GM18520 (cell line): ENCODE data around the gene SYT7.

Experiments used
- ATAC-seq: cut with Tn5 transposase; IDR thresholded peaks from one replicate; pipeline ENCODE4 v1.9.1; 2021; ENCODE audit not compliant: unreplicated experiment

SYT7 gene

DNA sequence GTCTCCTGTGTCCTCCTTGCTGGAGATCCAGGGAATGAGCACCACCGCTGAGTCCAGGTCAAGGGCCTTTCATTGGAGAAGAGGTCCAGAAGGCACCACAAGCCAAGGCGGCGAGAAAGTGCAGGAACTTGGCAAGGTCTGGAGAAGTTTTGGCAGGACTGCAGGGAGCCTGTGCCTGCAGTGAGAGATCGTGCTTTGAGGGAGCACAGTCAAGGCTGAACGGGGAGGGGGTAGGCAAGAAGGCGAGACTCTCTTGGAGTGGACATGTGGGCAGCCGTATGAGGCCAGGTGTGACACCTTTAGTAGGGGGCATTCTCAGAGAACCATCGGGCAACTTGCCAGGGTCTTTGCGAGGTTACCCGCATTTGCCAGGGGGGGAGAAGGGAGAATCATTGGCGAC is 41.9 kb downstream of the SYT7 start:
- ATAC-seq: no peak

GRCh38 chr11:61538636-61538961 is 42.3 kb downstream of the SYT7 start:
- no peak for ATAC-seq

- ATAC-seq: no peak
Observed at GRCh38 chr11:61537326-61537725, 43.5 kb downstream of the SYT7 start.

DNA sequence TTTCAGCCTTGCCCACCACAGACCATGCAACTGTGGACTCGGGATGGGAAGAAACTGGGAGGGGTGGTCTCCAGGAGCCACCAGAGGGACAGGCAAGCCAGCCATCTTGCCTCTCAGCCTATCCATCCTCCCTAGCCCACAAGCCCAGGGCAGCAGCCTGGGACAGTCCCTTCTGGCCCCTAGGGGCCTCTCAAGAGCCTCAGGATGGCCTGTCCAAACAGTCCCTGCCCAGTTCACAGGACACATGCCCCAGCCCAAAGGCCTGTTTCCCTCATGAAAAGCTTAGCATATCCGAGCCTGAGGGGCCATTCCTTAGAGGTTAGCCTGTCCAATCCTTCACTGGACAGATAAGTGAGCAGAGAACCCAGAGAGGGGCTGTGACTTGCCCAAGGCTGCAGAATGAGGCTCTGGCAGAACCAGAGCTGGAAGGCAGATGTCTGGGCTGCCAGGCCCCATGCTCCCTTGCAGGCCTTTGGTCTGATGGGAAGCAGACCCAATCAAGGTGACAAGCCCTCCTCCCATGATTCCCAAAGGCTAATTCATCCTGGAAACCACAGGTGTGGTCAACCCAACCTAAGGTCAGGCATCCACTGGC is 44.1 kb downstream of the SYT7 start:
- no peak for ATAC-seq

DNA sequence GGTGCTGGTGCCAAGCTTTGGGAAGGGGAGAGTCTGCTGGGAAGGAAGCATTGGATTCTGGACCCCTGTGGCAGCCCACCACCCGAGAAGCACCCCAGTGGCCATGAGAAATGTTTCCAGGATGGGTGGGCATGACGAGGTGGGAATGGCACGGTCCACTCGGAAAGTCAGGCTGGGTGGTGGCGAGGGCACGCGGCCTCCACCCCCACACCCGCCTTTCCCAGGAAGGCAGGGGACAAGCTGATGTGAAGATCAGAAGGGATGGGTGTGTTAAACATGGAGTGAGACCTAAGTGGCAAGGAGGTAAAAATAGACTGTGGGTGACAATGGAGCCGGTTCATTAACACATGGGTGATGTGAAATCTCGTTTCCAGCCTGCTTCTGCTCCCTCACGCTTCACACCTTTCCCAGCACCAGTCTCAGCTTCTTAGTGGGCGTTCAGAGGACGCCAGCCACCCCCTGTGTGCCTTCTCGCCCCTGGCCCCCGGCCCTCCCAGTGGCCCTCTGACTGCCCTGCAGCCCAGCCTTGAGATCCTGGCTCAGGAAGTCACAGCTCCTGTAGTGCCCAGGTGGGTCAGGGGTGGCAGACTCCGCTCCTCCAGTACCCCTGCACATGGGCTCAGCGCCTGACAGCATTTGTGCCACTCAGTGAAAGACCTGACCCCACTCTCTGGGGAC is 44.7 kb downstream of the SYT7 start:
- no peak for ATAC-seq

- ATAC-seq: no peak
Observed at GRCh38 chr11:61534933-61535839, 45.7 kb downstream of the SYT7 start.

DNA sequence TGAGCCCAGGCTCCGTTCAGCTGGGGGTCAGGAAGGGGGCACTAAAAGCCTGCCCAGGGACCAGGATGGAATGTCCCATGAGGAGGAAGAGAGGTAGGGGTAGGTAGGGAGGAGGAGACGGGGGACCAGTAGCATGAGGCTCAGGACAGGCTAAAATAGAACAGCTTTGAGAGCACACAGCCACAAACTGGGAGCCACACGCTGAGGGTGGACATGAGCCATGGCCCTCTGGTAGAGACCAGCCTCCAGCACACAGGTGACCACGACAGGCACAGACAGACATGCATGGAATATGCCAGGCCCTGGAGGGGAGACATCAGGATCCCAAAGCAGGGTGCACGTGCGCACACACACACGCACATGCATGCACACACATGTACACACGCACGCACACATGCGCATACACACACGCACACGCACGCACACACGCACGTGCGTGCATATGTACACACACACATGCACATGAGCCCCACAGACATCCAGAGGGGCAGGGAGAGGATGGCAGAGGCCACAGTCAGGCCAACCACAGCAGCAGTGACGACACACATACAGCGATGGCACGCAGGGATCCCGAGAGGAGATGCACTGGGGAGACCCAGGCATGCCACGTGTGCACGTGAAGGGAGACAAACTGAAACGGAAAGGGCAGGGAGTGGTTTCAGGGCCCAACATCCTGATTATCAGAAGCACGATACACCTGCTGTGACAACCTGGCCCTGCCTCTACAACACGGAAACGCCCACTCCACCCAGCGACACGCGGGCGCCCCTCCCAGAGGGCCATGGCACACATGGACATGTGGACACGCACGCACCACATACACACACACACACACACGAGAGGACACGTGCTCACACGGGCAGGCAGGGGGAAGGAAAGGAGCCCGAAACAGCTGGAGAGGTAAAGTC is 46.6 kb downstream of the SYT7 start:
- no peak for ATAC-seq

GRCh38 chr11:61533401-61533800 is 47.5 kb downstream of the SYT7 start:
- ATAC-seq: no peak

- ATAC-seq: no peak
Observed at GRCh38 chr11:61533039-61533375, 47.9 kb downstream of the SYT7 start.

GRCh38 chr11:61532134-61533038 is 48.5 kb downstream of the SYT7 start:
- ATAC-seq: no peak

DNA sequence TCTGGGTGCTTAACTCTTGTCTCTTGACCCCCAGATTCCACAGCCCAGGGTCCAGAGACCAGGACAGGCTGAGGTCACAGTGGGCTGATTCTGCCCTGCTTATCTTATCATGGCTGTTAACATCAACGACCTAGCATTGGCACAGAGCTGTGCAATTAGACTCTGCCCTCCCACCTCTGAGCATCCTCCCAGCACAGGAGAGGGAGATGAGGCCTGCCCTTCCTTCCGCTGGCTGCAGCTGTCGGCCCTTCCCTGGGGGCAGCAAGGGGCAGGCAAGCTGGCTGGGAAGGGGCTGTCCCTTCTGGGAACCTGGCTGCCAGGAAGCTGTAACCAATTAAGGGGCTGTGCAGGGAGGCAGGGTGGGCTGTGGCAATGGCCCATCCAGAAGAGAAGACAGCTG is 49.8 kb downstream of the SYT7 start:
- ATAC-seq: no peak

- ATAC-seq: no peak
Observed at GRCh38 chr11:61529537-61530225, 51.2 kb downstream of the SYT7 start.

- ATAC-seq: no peak
Observed at GRCh38 chr11:61528114-61528513, 52.8 kb downstream of the SYT7 start.

- ATAC-seq: no peak
Observed at GRCh38 chr11:61526956-61527731, 53.7 kb downstream of the SYT7 start.

DNA sequence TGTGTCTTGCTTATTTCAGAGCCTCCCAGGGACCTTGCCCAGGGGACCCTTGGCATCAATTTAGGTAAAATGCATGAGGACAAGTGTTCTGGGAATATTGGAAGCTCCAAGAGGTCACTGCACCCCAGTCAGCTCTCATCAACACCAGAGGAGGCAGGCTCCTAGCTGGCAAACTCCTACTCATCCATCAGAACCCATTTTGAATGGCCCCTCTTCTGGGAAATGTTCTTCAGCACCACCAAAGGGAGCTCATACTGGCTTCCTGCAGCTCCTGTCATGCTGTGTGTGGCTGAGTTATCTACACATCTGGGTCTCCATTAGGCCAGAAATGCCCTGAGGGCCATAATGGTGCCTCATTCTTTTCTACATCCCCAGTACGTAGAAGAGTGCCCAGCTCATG is 54.6 kb downstream of the SYT7 start:
- no peak for ATAC-seq

DNA sequence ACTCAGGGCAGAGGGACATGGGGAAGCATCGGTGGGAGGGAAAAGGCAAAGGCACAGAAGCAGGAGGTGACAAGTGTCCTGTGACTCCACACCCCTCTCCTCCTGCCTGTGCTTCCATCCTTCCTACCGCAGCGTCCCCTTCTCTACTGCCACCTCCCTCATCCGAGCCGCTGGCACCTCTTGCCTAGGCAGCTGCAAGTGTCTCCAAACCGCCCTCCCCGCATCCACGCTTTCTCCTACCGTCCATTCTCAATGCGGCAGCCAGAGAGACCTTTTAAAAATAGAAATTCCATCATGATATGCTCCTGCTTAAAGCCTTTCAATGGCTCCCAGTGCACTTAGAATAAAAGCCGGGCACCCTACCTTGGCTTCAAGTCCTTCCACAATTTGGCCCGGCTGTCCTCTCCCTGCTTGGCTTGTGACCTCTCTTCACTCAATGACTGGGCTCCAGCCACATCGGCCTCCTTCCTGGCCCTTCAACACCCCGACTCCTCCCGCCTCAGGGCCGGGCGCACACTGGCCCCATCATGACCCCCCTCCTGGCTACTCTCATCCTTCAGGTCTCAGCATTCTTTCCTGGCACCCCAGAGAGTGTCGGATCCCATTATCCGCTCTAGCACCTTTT is 55.8 kb downstream of the SYT7 start:
- no peak for ATAC-seq

- no peak for ATAC-seq
Observed at GRCh38 chr11:61524446-61524845, 56.4 kb downstream of the SYT7 start.

- no peak for ATAC-seq
Observed at GRCh38 chr11:61522881-61523280, 58.0 kb downstream of the SYT7 start.
